Heart left ventricle (tissue), 13 donors: Measurements from ENCODE around the gene ROBO3.

Experiments
- CTCF ChIP-seq, 12 donors: fragments of 200-600 bp; sonication (generic) in 4 of 12; IDR thresholded peaks; one replicate each; pipeline versions ENCODE4 v1.5.0 to v1.8.0; 2018 to 2022; ENCODE audit warnings: antibody characterized with exemption in 12 of 12, mild to moderate bottlenecking in 5 of 12
- POLR2A ChIP-seq, 2 donors: fragments of 450-650 bp; IDR thresholded peaks; one replicate each; pipeline ENCODE4 v1.6.1; 2017; ENCODE audit warnings: antibody characterized with exemption in 2 of 2, mild to moderate bottlenecking in 2 of 2, moderate library complexity in 2 of 2
- donor health status: ischemic (EF 13 %, LVEDD 7.1; RV severe dilation, severe dysfunction).
- donor health status: DM: no; HTN: yes; CAD: no.
- donor health status: DM: no; HTN: no; CAD: no.
- donor health status: ischemic (EF 25% LVEDD 6.9; RV normal size, moderate dysfunction).
- donor health status: ischemic (EF 25% LVEDD 5.7; RV mildly dilated, moderate dysfunction).
- donor health status: ischemic (EF 35%, LVEDD 5.7; RV mildly dilated, moderate dysfunction).
- donor health status: nonischemic (EF 11% LVEDD 7.7; RV severe dilation, severe dysfunction).
- donor health status: DM: yes; HTN: yes; CAD: no.
- donor health status: PGD.
- donor health status: ischemic (EF 29% LVEDD 5.4; RV normal size, mild dysfunction).
- donor health status: nonischemic (EF 23%, LVEDD 6.1; RV moderate dilation, normal function).

- TF ChIP-seq CTCF (IDR thresholded peaks at IDR 0.05): no peak
- TF ChIP-seq POLR2A (IDR thresholded peaks at IDR 0.05): no peak
These were observed 21.9 kb downstream of the ROBO3 start for GRCh38 chr11:124886978-124887666.
